Stomach (tissue), 4 donors: ENCODE results near the gene MEGF8.

ENCODE experiments used
- EP300 ChIP-seq: sonication (generic); formaldehyde crosslinking; IDR thresholded peaks from one replicate; pipeline ENCODE4 v1.6.1; 2017; ENCODE audit warnings: antibody characterized with exemption
- POLR2A ChIP-seq, 4 donors: fragments of 450-650 bp; IDR thresholded peaks; one replicate each; pipeline ENCODE4 v1.6.1; 2016; ENCODE audit warnings: antibody characterized with exemption in 4 of 4, control low read depth in 2 of 4, mild to moderate bottlenecking in 1 of 4, moderate library complexity in 1 of 4
- POLR2AphosphoS5 ChIP-seq, 3 donors: sonication (generic); formaldehyde crosslinking; IDR thresholded peaks; one replicate each; pipeline ENCODE4 v1.6.1; 2016; ENCODE audit warnings: antibody characterized with exemption in 3 of 3
- TF ChIP-seq, protein P1 (sequence below), 7 experiments: fragments of 450-650 bp in 4 of 7; fragments of 200-600 bp in 3 of 7; sonication (generic) in 3 of 7; IDR thresholded peaks; one replicate each; pipeline ENCODE4 v1.5.1; 2016 to 2019; ENCODE audit warnings: antibody characterized with exemption in 7 of 7, control low read depth in 2 of 7, mild to moderate bottlenecking in 1 of 7

DNA sequence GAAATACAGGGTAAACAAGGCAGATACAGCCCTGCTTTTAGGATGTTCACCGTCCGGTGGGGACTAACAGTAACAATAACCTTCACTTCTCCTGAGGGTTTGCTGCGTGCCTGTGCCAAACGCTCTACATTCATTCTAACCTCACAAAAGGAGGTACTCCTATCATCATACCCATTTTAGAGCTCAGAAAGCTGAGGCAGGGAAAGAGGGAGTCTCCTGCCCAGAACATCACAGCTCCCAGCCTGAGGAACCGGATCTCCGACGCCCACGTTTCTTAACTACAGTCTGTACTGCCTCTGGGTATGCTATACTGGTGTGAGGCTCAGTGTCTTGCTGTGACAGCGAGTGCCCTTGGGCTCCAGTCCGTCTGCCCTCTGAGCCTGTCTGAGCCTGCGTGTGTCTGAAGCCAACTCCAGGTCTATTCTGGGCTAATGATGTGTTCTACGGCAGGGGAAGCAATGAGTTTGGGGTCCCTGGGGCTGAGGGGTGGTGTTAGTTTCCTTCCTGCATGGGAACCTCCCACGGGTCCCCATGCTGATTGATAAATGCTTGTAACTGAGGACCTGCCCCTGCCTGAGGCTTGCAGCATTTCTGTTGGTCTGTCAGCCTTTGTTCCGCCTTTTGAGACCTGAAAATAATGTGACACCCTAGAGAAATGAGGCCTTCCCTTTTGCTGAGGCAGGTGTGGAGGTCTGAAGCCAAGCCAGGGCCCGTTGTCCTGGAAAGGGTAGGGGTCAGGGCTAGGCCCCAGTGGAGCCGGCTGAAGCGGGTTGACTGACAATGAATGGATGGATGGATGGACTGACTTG is 96.9 kb downstream of the MEGF8 start:
- TF ChIP-seq, protein P1, sequence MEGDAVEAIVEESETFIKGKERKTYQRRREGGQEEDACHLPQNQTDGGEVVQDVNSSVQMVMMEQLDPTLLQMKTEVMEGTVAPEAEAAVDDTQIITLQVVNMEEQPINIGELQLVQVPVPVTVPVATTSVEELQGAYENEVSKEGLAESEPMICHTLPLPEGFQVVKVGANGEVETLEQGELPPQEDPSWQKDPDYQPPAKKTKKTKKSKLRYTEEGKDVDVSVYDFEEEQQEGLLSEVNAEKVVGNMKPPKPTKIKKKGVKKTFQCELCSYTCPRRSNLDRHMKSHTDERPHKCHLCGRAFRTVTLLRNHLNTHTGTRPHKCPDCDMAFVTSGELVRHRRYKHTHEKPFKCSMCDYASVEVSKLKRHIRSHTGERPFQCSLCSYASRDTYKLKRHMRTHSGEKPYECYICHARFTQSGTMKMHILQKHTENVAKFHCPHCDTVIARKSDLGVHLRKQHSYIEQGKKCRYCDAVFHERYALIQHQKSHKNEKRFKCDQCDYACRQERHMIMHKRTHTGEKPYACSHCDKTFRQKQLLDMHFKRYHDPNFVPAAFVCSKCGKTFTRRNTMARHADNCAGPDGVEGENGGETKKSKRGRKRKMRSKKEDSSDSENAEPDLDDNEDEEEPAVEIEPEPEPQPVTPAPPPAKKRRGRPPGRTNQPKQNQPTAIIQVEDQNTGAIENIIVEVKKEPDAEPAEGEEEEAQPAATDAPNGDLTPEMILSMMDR (IDR thresholded peaks at IDR 0.05), result no peak
- TF ChIP-seq POLR2A (IDR thresholded peaks at IDR 0.05) (no peak), EP300 (no peak), POLR2AphosphoS5 (IDR thresholded peaks at IDR 0.05) (no peak)
